Right atrium auricular region (tissue), 2 donors: ENCODE results near the gene TAGLN3. TPM values are rescaled to one million over a fixed set of nuclear protein-coding genes. Genes with fewer than 3 reads are reported as not detected.

ENCODE experiments used
- DNase-seq: peaks from one replicate; pipeline ENCODE4 v3.0.0-alpha.2; 2019; ENCODE audit warnings: low spot score
- H3K27ac ChIP-seq, 2 donors: fragments of 200-600 bp; sonication (generic); 1 replicate in 1 of 2; 2 replicates in 1 of 2; pipeline ENCODE4 v1.5.1; 2016 to 2019
- H3K27me3 ChIP-seq, 2 donors: fragments of 200-600 bp; sonication (generic); one replicate each; pipeline versions ENCODE4 v1.5.1 to v1.6.0; 2017 to 2019
- H3K36me3 ChIP-seq: fragments of 200-600 bp; sonication (generic); one replicate; pipeline ENCODE4 v1.5.1; 2016
- H3K4me1 ChIP-seq, 2 donors: fragments of 200-600 bp; sonication (generic); one replicate each; pipeline versions ENCODE4 v1.5.1 to v1.6.0; 2017 to 2019
- H3K4me3 ChIP-seq, 2 donors: fragments of 200-600 bp; sonication (generic); 1 replicate in 1 of 2; 2 replicates in 1 of 2; pipeline ENCODE4 v1.5.1; 2017 to 2019; ENCODE audit warnings: mild to moderate bottlenecking in 1 of 2, moderate library complexity in 1 of 2
- H3K9me3 ChIP-seq, 2 donors: fragments of 200-600 bp; sonication (generic); one replicate each; pipeline ENCODE4 v1.5.1; 2019
- total RNA-seq, 2 donors: library from RNA; depleted of rRNA; stranded (reverse); fragments of >200 nt; gene quantifications; one replicate each; pipeline ENCODE4 v1.1.0, GENCODE V29; 2016
- TF ChIP-seq, protein P1 (sequence below), 2 donors: fragments of 200-600 bp; sonication (generic); IDR thresholded peaks; one replicate each; pipeline ENCODE4 v1.5.1; 2019; ENCODE audit warnings: antibody characterized with exemption in 2 of 2

TAGLN3 gene
- total RNA-seq, 2 donors from 2014 or later: not detected

DNA sequence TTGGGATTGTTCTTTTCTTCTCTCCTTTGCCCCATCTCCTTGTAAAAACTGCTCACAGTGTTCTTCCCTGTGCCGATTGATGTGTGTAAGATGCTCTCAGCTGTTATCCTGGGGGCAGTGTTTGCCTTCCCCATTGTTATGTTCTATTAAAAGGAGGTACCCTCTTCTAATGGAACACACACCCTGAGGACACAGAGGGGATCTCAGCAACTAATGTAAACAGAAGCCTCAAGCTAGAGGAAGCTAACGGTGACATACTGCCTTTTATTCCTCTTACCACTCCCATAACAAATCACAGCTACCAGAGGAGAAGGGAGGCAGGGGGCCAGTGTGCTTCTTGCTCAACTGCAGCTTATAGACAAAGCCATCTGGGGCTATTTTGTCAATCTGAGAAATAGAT lies 2.2 kb downstream of the TAGLN3 start:
- Histone ChIP-seq H3K36me3 (no peaks in the 10 kb centered on the region), H3K4me3 (no peak overlapping the region), H3K27me3 (no peaks in the 10 kb centered on the region), H3K27ac (no peak overlapping the region), H3K9me3 (no peaks in the 10 kb centered on the region), H3K4me1 (peaks cover 0 to 13% of the 10 kb centered on the region in 2 donors)
- TF ChIP-seq, protein P1, sequence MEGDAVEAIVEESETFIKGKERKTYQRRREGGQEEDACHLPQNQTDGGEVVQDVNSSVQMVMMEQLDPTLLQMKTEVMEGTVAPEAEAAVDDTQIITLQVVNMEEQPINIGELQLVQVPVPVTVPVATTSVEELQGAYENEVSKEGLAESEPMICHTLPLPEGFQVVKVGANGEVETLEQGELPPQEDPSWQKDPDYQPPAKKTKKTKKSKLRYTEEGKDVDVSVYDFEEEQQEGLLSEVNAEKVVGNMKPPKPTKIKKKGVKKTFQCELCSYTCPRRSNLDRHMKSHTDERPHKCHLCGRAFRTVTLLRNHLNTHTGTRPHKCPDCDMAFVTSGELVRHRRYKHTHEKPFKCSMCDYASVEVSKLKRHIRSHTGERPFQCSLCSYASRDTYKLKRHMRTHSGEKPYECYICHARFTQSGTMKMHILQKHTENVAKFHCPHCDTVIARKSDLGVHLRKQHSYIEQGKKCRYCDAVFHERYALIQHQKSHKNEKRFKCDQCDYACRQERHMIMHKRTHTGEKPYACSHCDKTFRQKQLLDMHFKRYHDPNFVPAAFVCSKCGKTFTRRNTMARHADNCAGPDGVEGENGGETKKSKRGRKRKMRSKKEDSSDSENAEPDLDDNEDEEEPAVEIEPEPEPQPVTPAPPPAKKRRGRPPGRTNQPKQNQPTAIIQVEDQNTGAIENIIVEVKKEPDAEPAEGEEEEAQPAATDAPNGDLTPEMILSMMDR (IDR thresholded peaks at IDR 0.05): no peak
- no peak for DNase-seq

GRCh38 chr3:112001526-112001925 lies 2.8 kb downstream of the TAGLN3 start:
- TF ChIP-seq, protein P1 (IDR thresholded peaks at IDR 0.05): no peak
- Histone ChIP-seq H3K9me3 (no peaks in the 10 kb centered on the region), H3K4me3 (no peak overlapping the region), H3K27ac (no peak overlapping the region), H3K36me3 (no peaks in the 10 kb centered on the region), H3K4me1 (peaks cover 0 to 13% of the 10 kb centered on the region in 2 donors), H3K27me3 (no peaks in the 10 kb centered on the region)
- no peak for DNase-seq

DNA sequence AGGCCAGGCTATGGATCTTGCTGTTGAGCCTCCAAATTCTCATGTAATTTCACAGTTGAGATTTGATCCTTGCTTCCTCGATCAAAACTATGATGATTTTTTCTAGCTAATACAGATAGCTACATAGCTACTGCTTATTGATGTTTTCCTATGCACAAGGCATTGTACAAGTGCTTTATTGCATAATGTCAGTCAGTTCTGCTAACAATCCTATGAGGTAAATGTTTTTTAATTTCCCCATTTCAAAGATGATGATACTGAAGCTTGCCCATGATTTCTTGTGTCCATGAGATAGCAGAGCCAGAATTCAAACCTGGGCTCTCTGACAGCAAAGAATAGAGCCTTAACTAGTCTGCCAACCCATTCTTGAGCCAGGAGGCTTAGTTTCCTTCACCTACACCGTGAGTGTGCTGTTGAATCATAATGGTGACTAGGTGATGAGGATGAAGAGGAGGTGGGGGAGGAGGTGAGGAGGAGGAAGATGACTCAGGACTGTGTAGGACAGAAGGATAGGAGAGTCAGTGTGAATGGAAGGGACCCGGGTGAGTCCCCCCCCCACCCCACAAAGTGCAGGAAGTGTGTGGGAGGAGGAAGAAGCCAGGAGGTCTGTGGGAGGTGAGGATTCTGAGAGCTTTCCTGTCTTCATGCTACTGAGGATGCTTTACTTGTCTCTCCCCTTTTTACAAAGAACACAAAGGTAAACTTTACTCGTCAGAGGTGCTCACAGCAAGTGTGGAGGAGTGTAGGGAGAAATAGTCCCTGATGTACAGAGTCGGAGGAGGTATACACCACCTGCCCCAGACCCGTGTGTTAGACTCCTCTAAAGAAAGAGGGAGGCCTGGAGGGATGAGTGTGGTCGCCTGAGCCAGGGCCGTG lies 3.6 kb downstream of the TAGLN3 start:
- Histone ChIP-seq H3K27ac (no peak overlapping the region), H3K4me3 (no peak overlapping the region), H3K27me3 (no peaks in the 10 kb centered on the region), H3K36me3 (no peaks in the 10 kb centered on the region), H3K9me3 (no peaks in the 10 kb centered on the region), H3K4me1 (peaks cover 0 to 13% of the 10 kb centered on the region in 2 donors)
- TF ChIP-seq, protein P1 (IDR thresholded peaks at IDR 0.05): no peak
- DNase-seq: no peak

DNA sequence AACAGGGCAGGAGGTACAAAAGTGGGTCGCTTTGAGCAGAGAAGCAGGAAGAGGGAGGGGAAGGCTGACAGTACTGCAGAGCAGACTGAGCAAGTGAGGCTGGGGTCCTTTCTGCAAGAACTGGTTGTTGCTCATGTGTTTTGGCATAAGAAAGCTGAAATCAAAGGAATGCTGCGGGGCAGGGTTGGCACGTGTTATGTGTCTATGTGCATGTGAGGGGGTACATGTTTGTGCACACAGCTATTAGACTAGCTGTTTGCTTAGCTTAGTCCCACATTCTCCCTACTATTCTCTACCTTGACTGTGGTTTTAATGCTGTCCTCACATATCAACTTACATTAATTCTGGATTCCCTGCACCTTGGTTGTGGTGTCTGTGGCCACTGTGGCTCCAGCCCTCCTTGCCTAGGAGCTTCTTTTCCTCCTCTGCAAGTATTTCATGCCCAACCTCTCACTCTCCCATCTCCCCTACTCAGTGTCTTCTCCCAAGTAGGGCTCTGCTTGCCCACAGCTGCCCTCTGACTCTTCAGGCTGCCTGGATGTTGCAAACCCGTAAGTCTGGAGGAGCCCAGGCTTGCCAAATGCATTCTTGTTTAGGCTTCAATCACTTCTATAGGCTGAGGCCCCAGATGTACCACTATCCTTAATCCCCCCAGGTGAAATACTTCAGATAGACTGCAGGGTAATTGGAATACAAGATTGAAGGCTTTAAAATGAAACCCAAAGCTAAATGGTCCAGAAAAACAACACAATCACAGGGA lies 4.8 kb downstream of the TAGLN3 start:
- no peaks in the 10 kb centered on the region for H3K27me3 ChIP-seq
- H3K9me3 ChIP-seq: no peaks in the 10 kb centered on the region
- H3K27ac ChIP-seq: no peak overlapping the region
- no peak for DNase-seq
- TF ChIP-seq, protein P1 (IDR thresholded peaks at IDR 0.05): no peak
- no peak overlapping the region for H3K4me3 ChIP-seq
- peaks cover 0 to 12% of the 10 kb centered on the region in 2 donors for H3K4me1 ChIP-seq
- no peaks in the 10 kb centered on the region for H3K36me3 ChIP-seq

DNA sequence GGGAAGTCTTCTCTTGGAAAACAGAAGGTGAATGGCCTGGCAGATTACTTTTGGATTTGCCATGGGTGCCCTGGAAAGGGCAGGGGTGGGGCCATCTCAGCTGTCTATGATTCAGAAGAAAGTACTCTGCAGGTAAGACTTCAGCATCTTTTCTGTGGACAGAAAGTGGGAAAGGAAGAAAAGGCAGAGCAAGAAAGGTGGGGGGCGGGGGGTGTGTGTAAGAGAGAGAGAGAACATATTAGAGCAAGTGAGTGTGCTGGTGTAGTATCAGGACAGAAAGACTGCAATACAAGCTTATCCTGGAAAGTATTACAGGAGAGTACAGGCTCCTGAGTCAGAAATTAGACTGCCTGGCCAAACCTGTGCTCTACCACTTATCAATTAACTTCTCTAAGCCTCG lies 5.5 kb downstream of the TAGLN3 start:
- Histone ChIP-seq H3K27ac (no peak overlapping the region), H3K4me3 (no peak overlapping the region), H3K4me1 (peaks cover 0 to 5% of the 10 kb centered on the region in 2 donors), H3K27me3 (no peaks in the 10 kb centered on the region), H3K36me3 (no peaks in the 10 kb centered on the region), H3K9me3 (no peaks in the 10 kb centered on the region)
- DNase-seq: no peak
- TF ChIP-seq, protein P1 (IDR thresholded peaks at IDR 0.05): no peak
